Measurements from ENCODE around the gene DIAPH2. TPM values are rescaled to one million over a fixed set of nuclear protein-coding genes. Genes with fewer than 3 reads are reported as not detected.

The DIAPH2 gene
- total RNA-seq, 1 donor from 2014 or later, result 20.5 TPM

- peaks cover 6% of the 10 kb centered on the region for H3K9me3 Mint-ChIP-seq
- H3K27ac Mint-ChIP-seq, result no peak overlapping the region
- peaks cover 8% of the 10 kb centered on the region for H3K36me3 Mint-ChIP-seq (ENCODE audit: low read depth)
- CTCF ChIA-PET, result no interaction called here
- ATAC-seq (ENCODE audit: low read depth) (no peak), DNase-seq (no peak)
- no peak for TF ChIP-seq CTCF (IDR thresholded peaks at IDR 0.05)
- H3K27me3 Mint-ChIP-seq, result no peaks in the 10 kb centered on the region
- intact Hi-C loops (cut with micrococcal nuclease), result no loop called here
- POLR2A ChIA-PET, result no interaction called here
- peaks cover 16% of the 10 kb centered on the region for H3K4me1 Mint-ChIP-seq
- H3K4me3 Mint-ChIP-seq, result no peak overlapping the region
Measured at GRCh38 chrX:97525981-97526380, 841.3 kb downstream of the DIAPH2 start.

GRCh38 chrX:97527725-97528124, 843.1 kb downstream of the DIAPH2 start:
- ChIA-PET POLR2A (no interaction called here), CTCF (no interaction called here)
- Mint-ChIP-seq H3K27me3 (no peaks in the 10 kb centered on the region), H3K27ac (no peak overlapping the region), H3K4me3 (no peak overlapping the region), H3K36me3 (ENCODE audit: low read depth) (peaks cover 8% of the 10 kb centered on the region), H3K9me3 (peaks cover 6% of the 10 kb centered on the region), H3K4me1 (peaks cover 16% of the 10 kb centered on the region)
- intact Hi-C loops (cut with micrococcal nuclease), result no loop called here
- DNase-seq (no peak), ATAC-seq (ENCODE audit: low read depth) (no peak)
- TF ChIP-seq CTCF (IDR thresholded peaks at IDR 0.05), result no peak

GRCh38 chrX:97529536-97530200, 845.0 kb downstream of the DIAPH2 start:
- H3K4me3 Mint-ChIP-seq, result no peak overlapping the region
- ChIA-PET CTCF (no interaction called here), POLR2A (no interaction called here)
- intact Hi-C loops (cut with micrococcal nuclease), result no loop called here
- ATAC-seq (ENCODE audit: low read depth), result no peak
- no peak for DNase-seq
- peaks cover 8% of the 10 kb centered on the region for H3K36me3 Mint-ChIP-seq (ENCODE audit: low read depth)
- H3K9me3 Mint-ChIP-seq, result peaks cover 6% of the 10 kb centered on the region
- no peak overlapping the region for H3K27ac Mint-ChIP-seq
- peaks cover 16% of the 10 kb centered on the region for H3K4me1 Mint-ChIP-seq
- no peak for TF ChIP-seq CTCF (IDR thresholded peaks at IDR 0.05)
- H3K27me3 Mint-ChIP-seq, result no peaks in the 10 kb centered on the region

GRCh38 chrX:97531825-97532224, 847.2 kb downstream of the DIAPH2 start:
- H3K27ac Mint-ChIP-seq, result no peak overlapping the region
- H3K4me1 Mint-ChIP-seq, result peaks cover 10% of the 10 kb centered on the region
- H3K36me3 Mint-ChIP-seq (ENCODE audit: low read depth), result peaks cover 8% of the 10 kb centered on the region
- H3K27me3 Mint-ChIP-seq, result no peaks in the 10 kb centered on the region
- H3K9me3 Mint-ChIP-seq, result peaks cover 4% of the 10 kb centered on the region
- no peak for ATAC-seq (ENCODE audit: low read depth)
- intact Hi-C loops (cut with micrococcal nuclease), result no loop called here
- ChIA-PET CTCF (no interaction called here), POLR2A (no interaction called here)
- no peak for DNase-seq
- no peak overlapping the region for H3K4me3 Mint-ChIP-seq
- TF ChIP-seq CTCF (IDR thresholded peaks at IDR 0.05), result no peak

- no peaks in the 10 kb centered on the region for H3K4me1 Mint-ChIP-seq
- ATAC-seq (ENCODE audit: low read depth) (no peak), DNase-seq (no peak)
- H3K27ac Mint-ChIP-seq, result no peak overlapping the region
- H3K36me3 Mint-ChIP-seq (ENCODE audit: low read depth), result no peaks in the 10 kb centered on the region
- intact Hi-C loops (cut with micrococcal nuclease), result no loop called here
- TF ChIP-seq CTCF (IDR thresholded peaks at IDR 0.05), result no peak
- CTCF ChIA-PET, result no interaction called here
- H3K27me3 Mint-ChIP-seq, result no peaks in the 10 kb centered on the region
- H3K4me3 Mint-ChIP-seq, result no peak overlapping the region
- no peaks in the 10 kb centered on the region for H3K9me3 Mint-ChIP-seq
- POLR2A ChIA-PET, result no interaction called here
Measured at GRCh38 chrX:97538745-97539144, 854.1 kb downstream of the DIAPH2 start.

Data from activated B cell treated with CpG ODN at 0.5 μM for 24 hours (primary cell).